Tibial nerve (tissue), 4 donors: ENCODE results near the gene COPS9. TPM values are rescaled to one million over a fixed set of nuclear protein-coding genes. Genes with fewer than 3 reads are reported as not detected.

Experiments
- DNase-seq, 2 donors: peaks; one replicate each; pipeline ENCODE4 v3.0.0-alpha.2; 2019; ENCODE audit warnings: low spot score in 2 of 2
- H3K27ac ChIP-seq, 4 donors: fragments of 200-600 bp; sonication (generic) in 3 of 4; one replicate each; pipeline ENCODE4 v1.5.1; 2017 to 2019; ENCODE audit warnings: mild to moderate bottlenecking in 1 of 4
- H3K27me3 ChIP-seq, 2 donors: fragments of 200-600 bp; sonication (generic) in 1 of 2; one replicate each; pipeline versions ENCODE4 v1.5.1 to v1.6.0; 2017 to 2019
- H3K36me3 ChIP-seq, 3 donors: fragments of 200-600 bp; sonication (generic); one replicate each; pipeline ENCODE4 v1.5.1; 2018 to 2019
- H3K4me1 ChIP-seq, 4 donors: fragments of 200-600 bp; sonication (generic) in 3 of 4; one replicate each; pipeline ENCODE4 v1.5.1; 2017 to 2019
- H3K4me3 ChIP-seq, 4 donors: fragments of 200-600 bp; sonication (generic) in 3 of 4; one replicate each; pipeline ENCODE4 v1.5.1; 2017 to 2019; ENCODE audit warnings: mild to moderate bottlenecking in 1 of 4, moderate library complexity in 1 of 4
- H3K9me3 ChIP-seq, 4 donors: fragments of 200-600 bp; sonication (generic) in 3 of 4; one replicate each; pipeline ENCODE4 v1.5.1; 2017 to 2019
- EP300 ChIP-seq, 2 donors: sonication (generic); formaldehyde crosslinking; IDR thresholded peaks; one replicate each; pipeline ENCODE4 v1.6.1; 2017; ENCODE audit warnings: antibody characterized with exemption in 2 of 2, mild to moderate bottlenecking in 1 of 2
- POLR2A ChIP-seq, 2 donors: fragments of 450-650 bp; IDR thresholded peaks; one replicate each; pipeline ENCODE4 v1.6.1; 2017; ENCODE audit warnings: antibody characterized with exemption in 2 of 2, mild to moderate bottlenecking in 2 of 2, moderate library complexity in 2 of 2
- WGBS, 2 donors: methylation state at CpG; one replicate each; pipeline ENCODE4 v1.1.5; 2018; 5-methylcytosine and 5-hydroxymethylcytosine counted together
- total RNA-seq, 4 donors: library from RNA; depleted of rRNA; stranded (reverse); fragments of >200 nt; gene quantifications; one replicate each; pipeline ENCODE4 v1.1.0, GENCODE V29; 2016
- TF ChIP-seq, protein P1 (sequence below), 5 experiments: fragments of 200-600 bp in 3 of 5; fragments of 450-650 bp in 2 of 5; sonication (generic) in 3 of 5; IDR thresholded peaks; one replicate each; pipeline ENCODE4 v1.5.1; 2016 to 2019; ENCODE audit warnings: antibody characterized with exemption in 5 of 5, mild to moderate bottlenecking in 3 of 5, moderate library complexity in 2 of 5

COPS9 gene
- total RNA-seq, 4 donors from 2014 or later, result 94.8 to 224 (median 141) TPM

DNA sequence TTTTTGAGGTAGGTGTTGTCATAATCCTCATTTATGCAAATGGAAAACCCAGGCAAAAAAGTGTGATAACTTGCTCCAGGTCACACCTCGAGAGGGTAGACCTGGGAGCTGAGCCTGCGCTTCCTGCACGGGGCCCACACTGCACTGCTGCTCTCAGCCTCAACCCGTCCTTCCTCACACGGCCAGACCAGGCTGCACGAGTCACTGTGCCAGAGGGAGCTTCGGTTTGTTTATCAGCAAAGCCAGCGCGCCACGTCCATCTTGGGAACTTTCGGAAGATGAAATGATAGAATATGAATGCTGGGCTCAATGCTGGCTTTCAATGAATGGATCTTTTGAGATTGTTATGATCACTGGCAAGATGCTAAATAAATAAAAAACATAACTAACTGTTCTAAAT, 14.4 kb downstream of the COPS9 start:
- no peak for DNase-seq

DNA sequence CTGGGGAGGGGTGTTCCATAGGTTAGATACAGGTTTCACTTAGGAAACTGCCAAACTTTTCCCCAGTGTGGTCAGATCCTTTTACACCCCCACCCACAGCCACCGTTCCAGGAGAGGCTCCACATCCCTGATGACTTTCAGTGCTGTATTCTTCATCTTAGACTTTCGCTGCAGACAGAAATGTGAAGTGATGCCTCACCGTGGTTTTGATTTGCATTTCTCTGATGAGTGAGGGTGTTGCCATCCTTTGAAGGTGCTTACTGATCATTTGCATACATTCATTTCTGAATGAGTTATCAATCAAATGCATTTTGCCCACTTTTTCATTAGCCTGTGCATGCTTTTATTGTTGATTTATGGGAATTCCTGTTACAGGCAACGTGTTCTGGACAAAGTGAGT, 14.9 kb downstream of the COPS9 start:
- Histone ChIP-seq H3K27ac (no peak overlapping the region), H3K27me3 (no peaks in the 10 kb centered on the region), H3K4me1 (no peaks in the 10 kb centered on the region), H3K9me3 (peaks cover 0 to 12% (median 0%) of the 10 kb centered on the region in 4 donors), H3K4me3 (no peak overlapping the region), H3K36me3 (peaks cover 0 to 12% (median 0%) of the 10 kb centered on the region in 3 donors)
- 64 to 71% methylated on average over 4 of the region's 4 CpGs for WGBS, 2 donors
- DNase-seq, result no peak
- TF ChIP-seq POLR2A (IDR thresholded peaks at IDR 0.05) (no peak), EP300 (IDR thresholded peaks at IDR 0.05) (no peak)
- TF ChIP-seq, protein P1, sequence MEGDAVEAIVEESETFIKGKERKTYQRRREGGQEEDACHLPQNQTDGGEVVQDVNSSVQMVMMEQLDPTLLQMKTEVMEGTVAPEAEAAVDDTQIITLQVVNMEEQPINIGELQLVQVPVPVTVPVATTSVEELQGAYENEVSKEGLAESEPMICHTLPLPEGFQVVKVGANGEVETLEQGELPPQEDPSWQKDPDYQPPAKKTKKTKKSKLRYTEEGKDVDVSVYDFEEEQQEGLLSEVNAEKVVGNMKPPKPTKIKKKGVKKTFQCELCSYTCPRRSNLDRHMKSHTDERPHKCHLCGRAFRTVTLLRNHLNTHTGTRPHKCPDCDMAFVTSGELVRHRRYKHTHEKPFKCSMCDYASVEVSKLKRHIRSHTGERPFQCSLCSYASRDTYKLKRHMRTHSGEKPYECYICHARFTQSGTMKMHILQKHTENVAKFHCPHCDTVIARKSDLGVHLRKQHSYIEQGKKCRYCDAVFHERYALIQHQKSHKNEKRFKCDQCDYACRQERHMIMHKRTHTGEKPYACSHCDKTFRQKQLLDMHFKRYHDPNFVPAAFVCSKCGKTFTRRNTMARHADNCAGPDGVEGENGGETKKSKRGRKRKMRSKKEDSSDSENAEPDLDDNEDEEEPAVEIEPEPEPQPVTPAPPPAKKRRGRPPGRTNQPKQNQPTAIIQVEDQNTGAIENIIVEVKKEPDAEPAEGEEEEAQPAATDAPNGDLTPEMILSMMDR (IDR thresholded peaks at IDR 0.05), result no peak

More for the DNA sequence above, 14.4 kb downstream of the COPS9 start:
- no peaks in the 10 kb centered on the region for H3K27me3 ChIP-seq
- H3K36me3 ChIP-seq, result peaks cover 0 to 17% (median 0%) of the 10 kb centered on the region in 3 donors
- H3K4me1 ChIP-seq, result no peaks in the 10 kb centered on the region
- H3K27ac ChIP-seq, result no peak overlapping the region
- TF ChIP-seq POLR2A (IDR thresholded peaks at IDR 0.05), result no peak
- TF ChIP-seq, protein P1 (IDR thresholded peaks at IDR 0.05), result no peak
- TF ChIP-seq EP300 (IDR thresholded peaks at IDR 0.05), result no peak
- 54 to 60% methylated on average over 11 of the region's 11 CpGs for WGBS, 2 donors
- no peak overlapping the region for H3K4me3 ChIP-seq
- peaks cover 0 to 15% (median 0%) of the 10 kb centered on the region in 4 donors for H3K9me3 ChIP-seq

DNA sequence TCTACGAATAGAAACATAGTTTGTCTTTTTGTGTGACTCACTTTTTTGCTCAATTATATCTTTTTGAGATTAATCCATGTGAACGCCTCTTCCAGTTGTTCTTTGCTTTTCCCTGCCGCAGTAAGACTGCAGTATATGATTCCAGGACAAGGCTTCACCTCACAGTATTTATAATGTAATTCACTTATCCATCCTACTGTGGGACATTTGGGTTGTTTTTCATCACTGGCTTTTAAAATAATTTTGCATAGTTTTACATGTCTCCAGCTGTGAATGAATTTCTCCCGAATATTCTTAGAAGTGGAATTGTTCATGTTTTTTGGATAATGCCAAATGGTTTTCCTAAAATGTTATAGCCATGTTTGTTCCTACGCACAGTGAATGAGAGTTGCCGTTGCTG, 21.9 kb downstream of the COPS9 start:
- peaks cover 0 to 21% (median 0%) of the 10 kb centered on the region in 4 donors for H3K9me3 ChIP-seq
- H3K27me3 ChIP-seq, result peaks cover 0 to 7% of the 10 kb centered on the region in 2 donors
- no peak overlapping the region for H3K4me3 ChIP-seq
- TF ChIP-seq EP300 (IDR thresholded peaks at IDR 0.05), result no peak
- TF ChIP-seq, protein P1 (IDR thresholded peaks at IDR 0.05), result no peak
- no peak for TF ChIP-seq POLR2A (IDR thresholded peaks at IDR 0.05)
- no peaks in the 10 kb centered on the region for H3K4me1 ChIP-seq
- WGBS, 2 donors, result 86 to 90% methylated on average over 6 of the region's 6 CpGs
- no peaks in the 10 kb centered on the region for H3K36me3 ChIP-seq
- no peak overlapping the region for H3K27ac ChIP-seq
- DNase-seq, result no peak

DNA sequence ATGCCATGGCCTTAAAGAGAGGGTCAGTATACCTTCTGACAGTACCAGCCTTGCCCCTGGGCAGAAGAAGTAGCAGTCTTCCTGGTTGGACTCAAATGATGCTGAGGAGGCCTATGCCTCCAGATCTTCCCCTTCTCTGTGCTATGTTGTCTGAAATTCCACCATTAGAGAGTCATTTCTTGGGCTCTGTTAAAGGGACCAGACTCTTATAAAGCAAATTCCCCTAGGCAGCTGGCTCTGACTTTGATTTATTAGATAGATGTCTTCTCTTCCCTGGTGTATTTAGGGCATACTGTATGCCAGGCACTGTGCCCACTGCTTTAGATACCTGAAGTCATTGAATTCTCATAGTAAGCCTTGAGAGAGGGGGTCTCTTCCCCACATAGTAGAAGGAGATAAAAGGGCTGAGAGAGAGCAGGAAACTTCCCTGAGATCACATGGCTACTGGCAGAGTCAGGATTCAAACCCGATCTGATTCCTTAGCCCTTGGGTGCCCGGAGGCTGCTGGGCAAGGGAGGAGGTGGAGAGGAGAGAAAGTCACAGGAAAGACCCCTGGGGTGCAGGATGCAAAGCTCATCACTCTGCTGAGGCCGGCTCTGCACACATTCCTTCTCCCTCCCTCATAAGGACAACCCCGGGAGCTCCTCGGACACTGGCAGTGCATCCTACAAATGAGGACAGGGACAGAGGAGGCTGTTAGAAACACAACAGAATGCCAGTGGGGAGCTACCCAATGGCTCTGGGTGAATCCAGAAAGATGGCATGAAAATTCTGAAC, 23.0 kb downstream of the COPS9 start:
- TF ChIP-seq, protein P1 (IDR thresholded peaks at IDR 0.05), result no peak
- TF ChIP-seq EP300 (IDR thresholded peaks at IDR 0.05), result no peak
- no peak for TF ChIP-seq POLR2A (IDR thresholded peaks at IDR 0.05)
- Histone ChIP-seq H3K4me3 (no peak overlapping the region), H3K36me3 (no peaks in the 10 kb centered on the region), H3K9me3 (peaks cover 0 to 13% (median 0%) of the 10 kb centered on the region in 4 donors), H3K4me1 (no peaks in the 10 kb centered on the region), H3K27ac (no peak overlapping the region), H3K27me3 (peaks cover 0 to 7% of the 10 kb centered on the region in 2 donors)
- no peak for DNase-seq
- 19 to 38% methylated on average over 5 of the region's 5 CpGs for WGBS, 2 donors

DNA sequence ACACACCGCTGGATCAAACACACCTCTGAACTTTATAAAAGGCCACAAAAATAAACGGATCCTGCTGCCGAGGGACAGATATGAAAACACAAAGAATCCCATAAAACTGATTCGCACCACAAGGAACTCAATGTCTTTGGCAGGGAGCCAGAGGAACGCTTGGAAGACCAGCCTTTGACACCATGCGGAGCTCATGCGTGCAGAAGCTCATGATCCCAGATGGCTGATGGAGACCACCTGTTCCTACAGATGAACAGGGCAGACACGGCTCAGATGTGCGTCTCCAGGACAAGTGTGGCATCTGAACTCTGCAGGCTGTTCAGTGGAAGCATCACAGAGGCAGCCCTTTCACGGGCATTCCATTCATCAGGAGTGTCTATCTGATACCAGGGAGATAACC, 24.9 kb downstream of the COPS9 start:
- H3K9me3 ChIP-seq, result peaks cover 0 to 10% (median 0%) of the 10 kb centered on the region in 4 donors
- H3K4me3 ChIP-seq, result no peak overlapping the region
- no peak for DNase-seq
- peaks cover 0 to 11% of the 10 kb centered on the region in 2 donors for H3K27me3 ChIP-seq
- H3K36me3 ChIP-seq, result no peaks in the 10 kb centered on the region
- no peaks in the 10 kb centered on the region for H3K4me1 ChIP-seq
- WGBS, 2 donors, result 40 to 47% methylated on average over 10 of the region's 10 CpGs
- TF ChIP-seq EP300 (IDR thresholded peaks at IDR 0.05) (no peak), POLR2A (IDR thresholded peaks at IDR 0.05) (no peak)
- TF ChIP-seq, protein P1 (IDR thresholded peaks at IDR 0.05), result no peak
- no peak overlapping the region for H3K27ac ChIP-seq
